Thymus (tissue), 11 donors: ENCODE data around the gene DNM3. TPM values are rescaled to one million over a fixed set of nuclear protein-coding genes. Genes with fewer than 3 reads are reported as not detected.

Experiments used
- DNase-seq, 9 donors: peaks; one replicate each; pipeline ENCODE4 v3.0.0-alpha.2; 2013; ENCODE audit warnings: low spot score in 9 of 9, low read depth in 6 of 9, missing footprints in 1 of 9
- H3K27ac ChIP-seq, 2 donors: one replicate each; pipeline ENCODE4 v1.5.1; 2013; ENCODE audit warnings: control low read depth in 1 of 2, low read depth in 1 of 2, low read length in 1 of 2, mild to moderate bottlenecking in 1 of 2, moderate library complexity in 1 of 2
- H3K27me3 ChIP-seq, 2 donors: one replicate each; pipeline ENCODE4 v1.5.1; 2013; ENCODE audit warnings: low read length in 1 of 2; ENCODE audit not compliant: control insufficient read depth in 2 of 2, insufficient read depth in 1 of 2
- H3K36me3 ChIP-seq, 2 donors: one replicate each; pipeline ENCODE4 v1.5.1; 2013; ENCODE audit warnings: low read length in 1 of 2, mild to moderate bottlenecking in 1 of 2, moderate library complexity in 1 of 2; ENCODE audit not compliant: control insufficient read depth in 2 of 2, insufficient read depth in 2 of 2
- H3K4me1 ChIP-seq, 2 donors: one replicate each; pipeline ENCODE4 v1.5.1; 2013; ENCODE audit warnings: low read length in 2 of 2; ENCODE audit not compliant: control insufficient read depth in 2 of 2, insufficient read depth in 2 of 2
- H3K4me3 ChIP-seq, 2 donors: one replicate each; pipeline ENCODE4 v1.5.1; 2013; ENCODE audit warnings: low read length in 2 of 2, control low read depth in 1 of 2, mild to moderate bottlenecking in 1 of 2
- H3K9me3 ChIP-seq, 2 donors: one replicate each; pipeline ENCODE4 v1.5.1; 2013; ENCODE audit warnings: low read length in 1 of 2, mild to moderate bottlenecking in 1 of 2; ENCODE audit not compliant: control insufficient read depth in 2 of 2, insufficient read depth in 1 of 2
- WGBS: extraction: QIAGEN DNeasy Blood & Tissue Kit; methylation state at CpG from one replicate; pipeline ENCODE4 v1.1.7; 2013; 5-methylcytosine and 5-hydroxymethylcytosine counted together
- polyA plus RNA-seq: library from polyadenylated mRNA; stranded (reverse); fragments of 200-250 nt; gene quantifications from one replicate; pipeline ENCODE4 v1.2.3, GENCODE V29; 2013
- total RNA-seq: library from RNA; stranded (reverse); fragments of 120-200 nt; gene quantifications from one replicate; pipeline ENCODE4 v1.2.4, GENCODE V29; 2013
- donor health status: healthy.

Gene DNM3
- total and polyA plus RNA-seq, 2 donors, result 1.9 to 2.2 TPM

- H3K36me3 ChIP-seq, result no peaks in the 10 kb centered on the region
- 98% methylated on average over 4 of the region's 4 CpGs for WGBS
- no peak overlapping the region for H3K27ac ChIP-seq
- H3K4me3 ChIP-seq, result no peak overlapping the region
- H3K27me3 ChIP-seq, result no peaks in the 10 kb centered on the region
- no peaks in the 10 kb centered on the region for H3K4me1 ChIP-seq
- no peaks in the 10 kb centered on the region for H3K9me3 ChIP-seq
- no peak for DNase-seq
Measured at GRCh38 chr1:172321451-172321850, 480.2 kb downstream of the DNM3 start.

- no peaks in the 10 kb centered on the region for H3K4me1 ChIP-seq
- DNase-seq, result no peak
- H3K27me3 ChIP-seq, result no peaks in the 10 kb centered on the region
- H3K4me3 ChIP-seq, result no peak overlapping the region
- peak overlapping the region in 1 of 2 donors; percentile 23 for H3K27ac ChIP-seq
- no peaks in the 10 kb centered on the region for H3K9me3 ChIP-seq
- H3K36me3 ChIP-seq, result no peaks in the 10 kb centered on the region
- 92% methylated on average over 13 of the region's 13 CpGs for WGBS
Measured at GRCh38 chr1:172322219-172323061, 481.1 kb downstream of the DNM3 start.

- Histone ChIP-seq H3K36me3 (no peaks in the 10 kb centered on the region), H3K4me1 (no peaks in the 10 kb centered on the region), H3K27ac (no peak overlapping the region), H3K4me3 (no peak overlapping the region), H3K27me3 (no peaks in the 10 kb centered on the region), H3K9me3 (no peaks in the 10 kb centered on the region)
- 94% methylated on average over 1 of the region's 1 CpG for WGBS
- no peak for DNase-seq
Measured at GRCh38 chr1:172323686-172324085, 482.4 kb downstream of the DNM3 start.

- no peak for DNase-seq
- WGBS, result 97% methylated on average over 5 of the region's 5 CpGs
- H3K4me1 ChIP-seq, result no peaks in the 10 kb centered on the region
Measured at GRCh38 chr1:172324086-172324485, 482.8 kb downstream of the DNM3 start.

GRCh38 chr1:172324761-172325160 is 483.5 kb downstream of the DNM3 start:
- Histone ChIP-seq H3K36me3 (no peaks in the 10 kb centered on the region), H3K4me1 (no peaks in the 10 kb centered on the region), H3K9me3 (no peaks in the 10 kb centered on the region), H3K27ac (no peak overlapping the region), H3K27me3 (no peaks in the 10 kb centered on the region), H3K4me3 (no peak overlapping the region)
- 96% methylated on average over 1 of the region's 1 CpG for whole genome bisulfite sequencing
- DNase-seq, result no peak

More at GRCh38 chr1:172324086-172324485, 482.8 kb downstream of the DNM3 start:
- H3K27ac ChIP-seq, result no peak overlapping the region
- H3K9me3 ChIP-seq, result no peaks in the 10 kb centered on the region
- no peaks in the 10 kb centered on the region for H3K27me3 ChIP-seq
- H3K4me3 ChIP-seq, result no peak overlapping the region
- no peaks in the 10 kb centered on the region for H3K36me3 ChIP-seq

- 96% methylated on average over 2 of the region's 2 CpGs for WGBS
- Histone ChIP-seq H3K4me3 (no peak overlapping the region), H3K9me3 (no peaks in the 10 kb centered on the region), H3K36me3 (no peaks in the 10 kb centered on the region), H3K27ac (no peak overlapping the region), H3K27me3 (no peaks in the 10 kb centered on the region), H3K4me1 (no peaks in the 10 kb centered on the region)
- DNase-seq, result no peak
Measured at GRCh38 chr1:172325531-172325930, 484.2 kb downstream of the DNM3 start.

GRCh38 chr1:172326136-172326535 is 484.8 kb downstream of the DNM3 start:
- Histone ChIP-seq H3K4me3 (no peak overlapping the region), H3K36me3 (no peaks in the 10 kb centered on the region), H3K4me1 (no peaks in the 10 kb centered on the region), H3K27ac (no peak overlapping the region), H3K27me3 (no peaks in the 10 kb centered on the region), H3K9me3 (no peaks in the 10 kb centered on the region)
- no peak for DNase-seq
- WGBS, result 98% methylated on average over 2 of the region's 2 CpGs

- 92% methylated on average over 4 of the region's 4 CpGs for WGBS
- no peaks in the 10 kb centered on the region for H3K4me1 ChIP-seq
- H3K9me3 ChIP-seq, result no peaks in the 10 kb centered on the region
- H3K4me3 ChIP-seq, result no peak overlapping the region
- no peak for DNase-seq
- no peaks in the 10 kb centered on the region for H3K27me3 ChIP-seq
- no peaks in the 10 kb centered on the region for H3K36me3 ChIP-seq
- no peak overlapping the region for H3K27ac ChIP-seq
Measured at GRCh38 chr1:172328266-172328665, 487.0 kb downstream of the DNM3 start.

GRCh38 chr1:172332230-172332629 is 490.9 kb downstream of the DNM3 start:
- no peak overlapping the region for H3K27ac ChIP-seq
- no peaks in the 10 kb centered on the region for H3K27me3 ChIP-seq
- no peak for DNase-seq
- 96% methylated on average over 4 of the region's 4 CpGs for WGBS
- no peaks in the 10 kb centered on the region for H3K9me3 ChIP-seq
- H3K36me3 ChIP-seq, result no peaks in the 10 kb centered on the region
- no peak overlapping the region for H3K4me3 ChIP-seq
- no peaks in the 10 kb centered on the region for H3K4me1 ChIP-seq
